ENCODE results near the gene ZNF714.

The ZNF714 gene

DNA sequence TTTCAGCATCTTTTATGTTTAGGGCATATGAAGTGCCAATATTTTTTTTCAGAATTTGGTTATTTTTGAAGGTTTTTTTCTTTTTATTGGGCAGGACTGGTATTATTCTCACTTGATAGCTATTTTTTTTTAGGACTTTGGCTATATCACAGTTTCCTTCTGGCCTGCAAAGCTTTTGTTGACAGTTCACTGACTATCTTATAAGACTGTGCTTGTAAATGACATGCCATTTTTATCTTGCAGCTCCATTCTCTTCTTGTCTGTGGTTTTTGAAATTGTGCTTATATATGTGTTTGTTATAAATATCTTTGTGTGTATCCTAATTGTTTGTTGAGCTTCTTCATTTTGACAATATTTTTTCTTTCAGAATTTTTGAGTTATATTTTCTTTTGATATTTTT lies 33.4 kb downstream of the ZNF714 start:
- Histone ChIP-seq H3K27ac (replicated peaks) (no peak overlapping the region), H3K27me3 (ENCODE audit: insufficient read depth, poor library complexity, severe bottlenecking) (no peaks in the 10 kb centered on the region), H3K4me3 (replicated peaks; ENCODE audit: insufficient read depth, low read length) (no peak overlapping the region)
- TF ChIP-seq, protein P1, sequence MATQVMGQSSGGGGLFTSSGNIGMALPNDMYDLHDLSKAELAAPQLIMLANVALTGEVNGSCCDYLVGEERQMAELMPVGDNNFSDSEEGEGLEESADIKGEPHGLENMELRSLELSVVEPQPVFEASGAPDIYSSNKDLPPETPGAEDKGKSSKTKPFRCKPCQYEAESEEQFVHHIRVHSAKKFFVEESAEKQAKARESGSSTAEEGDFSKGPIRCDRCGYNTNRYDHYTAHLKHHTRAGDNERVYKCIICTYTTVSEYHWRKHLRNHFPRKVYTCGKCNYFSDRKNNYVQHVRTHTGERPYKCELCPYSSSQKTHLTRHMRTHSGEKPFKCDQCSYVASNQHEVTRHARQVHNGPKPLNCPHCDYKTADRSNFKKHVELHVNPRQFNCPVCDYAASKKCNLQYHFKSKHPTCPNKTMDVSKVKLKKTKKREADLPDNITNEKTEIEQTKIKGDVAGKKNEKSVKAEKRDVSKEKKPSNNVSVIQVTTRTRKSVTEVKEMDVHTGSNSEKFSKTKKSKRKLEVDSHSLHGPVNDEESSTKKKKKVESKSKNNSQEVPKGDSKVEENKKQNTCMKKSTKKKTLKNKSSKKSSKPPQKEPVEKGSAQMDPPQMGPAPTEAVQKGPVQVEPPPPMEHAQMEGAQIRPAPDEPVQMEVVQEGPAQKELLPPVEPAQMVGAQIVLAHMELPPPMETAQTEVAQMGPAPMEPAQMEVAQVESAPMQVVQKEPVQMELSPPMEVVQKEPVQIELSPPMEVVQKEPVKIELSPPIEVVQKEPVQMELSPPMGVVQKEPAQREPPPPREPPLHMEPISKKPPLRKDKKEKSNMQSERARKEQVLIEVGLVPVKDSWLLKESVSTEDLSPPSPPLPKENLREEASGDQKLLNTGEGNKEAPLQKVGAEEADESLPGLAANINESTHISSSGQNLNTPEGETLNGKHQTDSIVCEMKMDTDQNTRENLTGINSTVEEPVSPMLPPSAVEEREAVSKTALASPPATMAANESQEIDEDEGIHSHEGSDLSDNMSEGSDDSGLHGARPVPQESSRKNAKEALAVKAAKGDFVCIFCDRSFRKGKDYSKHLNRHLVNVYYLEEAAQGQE (IDR thresholded peaks at IDR 0.05; ENCODE audit: insufficient replicate concordance, low read depth): no peak
- TF ChIP-seq, protein P2, sequence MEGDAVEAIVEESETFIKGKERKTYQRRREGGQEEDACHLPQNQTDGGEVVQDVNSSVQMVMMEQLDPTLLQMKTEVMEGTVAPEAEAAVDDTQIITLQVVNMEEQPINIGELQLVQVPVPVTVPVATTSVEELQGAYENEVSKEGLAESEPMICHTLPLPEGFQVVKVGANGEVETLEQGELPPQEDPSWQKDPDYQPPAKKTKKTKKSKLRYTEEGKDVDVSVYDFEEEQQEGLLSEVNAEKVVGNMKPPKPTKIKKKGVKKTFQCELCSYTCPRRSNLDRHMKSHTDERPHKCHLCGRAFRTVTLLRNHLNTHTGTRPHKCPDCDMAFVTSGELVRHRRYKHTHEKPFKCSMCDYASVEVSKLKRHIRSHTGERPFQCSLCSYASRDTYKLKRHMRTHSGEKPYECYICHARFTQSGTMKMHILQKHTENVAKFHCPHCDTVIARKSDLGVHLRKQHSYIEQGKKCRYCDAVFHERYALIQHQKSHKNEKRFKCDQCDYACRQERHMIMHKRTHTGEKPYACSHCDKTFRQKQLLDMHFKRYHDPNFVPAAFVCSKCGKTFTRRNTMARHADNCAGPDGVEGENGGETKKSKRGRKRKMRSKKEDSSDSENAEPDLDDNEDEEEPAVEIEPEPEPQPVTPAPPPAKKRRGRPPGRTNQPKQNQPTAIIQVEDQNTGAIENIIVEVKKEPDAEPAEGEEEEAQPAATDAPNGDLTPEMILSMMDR (IDR thresholded peaks at IDR 0.05; ENCODE audit: insufficient read depth, low read length): no peak
- no peak for TF ChIP-seq POLR2AphosphoS5 (IDR thresholded peaks at IDR 0.05; ENCODE audit: low read depth)
- no peak for DNase-seq (ENCODE audit: low read depth in 1 of 2, low spot score in 1 of 2)

DNA sequence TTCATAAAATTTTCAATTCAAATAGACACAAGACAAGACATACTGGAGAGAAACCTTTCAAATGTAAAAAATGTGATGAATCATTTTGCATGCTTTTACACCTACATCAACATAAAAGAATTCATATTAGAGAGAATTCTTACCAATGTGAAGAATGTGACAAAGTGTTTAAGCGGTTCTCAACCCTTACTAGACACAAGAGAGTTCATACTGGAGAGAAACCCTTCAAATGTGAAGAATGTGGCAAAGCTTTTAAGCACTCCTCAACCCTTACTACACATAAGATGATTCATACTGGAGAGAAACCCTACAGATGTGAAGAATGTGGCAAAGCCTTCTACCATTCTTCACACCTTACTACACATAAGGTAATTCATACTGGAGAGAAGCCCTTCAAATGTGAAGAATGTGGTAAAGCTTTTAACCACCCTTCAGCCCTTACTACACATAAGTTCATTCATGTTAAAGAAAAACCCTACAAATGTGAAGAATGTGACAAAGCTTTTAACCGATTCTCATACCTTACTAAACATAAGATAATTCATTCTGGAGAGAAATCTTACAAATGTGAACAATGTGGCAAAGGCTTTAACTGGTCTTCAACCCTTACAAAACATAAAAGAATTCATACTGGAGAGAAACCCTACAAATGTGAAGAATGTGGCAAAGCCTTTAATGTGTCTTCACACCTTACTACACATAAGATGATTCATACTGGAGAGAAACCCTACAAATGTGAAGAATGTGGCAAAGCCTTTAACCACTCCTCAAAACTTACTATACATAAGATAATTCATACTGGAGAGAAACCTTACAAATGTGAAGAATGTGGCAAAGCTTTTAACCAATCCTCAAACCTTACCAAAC lies 35.3 kb downstream of the ZNF714 start:
- no peaks in the 10 kb centered on the region for H3K27me3 ChIP-seq (ENCODE audit: insufficient read depth, poor library complexity, severe bottlenecking)
- DNase-seq (ENCODE audit: low read depth in 1 of 2, low spot score in 1 of 2): no peak
- H3K27ac ChIP-seq (replicated peaks): no peak overlapping the region
- TF ChIP-seq GABPA (IDR thresholded peaks at IDR 0.05; ENCODE audit: low read depth): no peak
- no peak for TF ChIP-seq POLR2AphosphoS5 (IDR thresholded peaks at IDR 0.05; ENCODE audit: low read depth)
- TF ChIP-seq, protein P2 (IDR thresholded peaks at IDR 0.05; ENCODE audit: insufficient read depth, low read length): no peak
- TF ChIP-seq, protein P1 (IDR thresholded peaks at IDR 0.05; ENCODE audit: insufficient replicate concordance, low read depth): no peak
- no peak for TF ChIP-seq SPI1 (IDR thresholded peaks at IDR 0.05; ENCODE audit: borderline replicate concordance, low read depth)
- H3K4me3 ChIP-seq (replicated peaks; ENCODE audit: insufficient read depth, low read length): no peak overlapping the region

DNA sequence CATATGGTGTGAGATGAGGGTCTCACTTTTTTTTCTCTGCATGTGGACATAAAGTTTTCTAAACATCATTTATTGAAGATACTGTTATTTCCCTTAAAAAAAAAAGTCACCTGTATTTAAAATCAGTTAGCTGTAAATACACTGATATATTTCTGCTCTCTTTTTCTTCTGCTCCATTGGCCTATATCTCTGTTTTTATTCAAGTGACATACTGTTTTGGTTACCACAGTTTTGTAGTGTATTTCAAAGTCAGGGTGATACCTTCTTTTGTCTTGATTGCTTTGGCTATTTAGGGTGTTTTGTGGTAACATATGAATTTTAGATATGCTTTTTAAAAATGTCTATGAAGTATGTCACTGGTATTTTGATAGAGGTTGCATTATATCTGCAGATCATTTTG lies 44.1 kb downstream of the ZNF714 start:
- no peak overlapping the region for H3K27ac ChIP-seq (replicated peaks)
- no peak overlapping the region for H3K4me3 ChIP-seq (replicated peaks; ENCODE audit: insufficient read depth, low read length)
- no peak for DNase-seq (ENCODE audit: low read depth in 1 of 2, low spot score in 1 of 2)
- H3K27me3 ChIP-seq (ENCODE audit: insufficient read depth, poor library complexity, severe bottlenecking): no peaks in the 10 kb centered on the region
- TF ChIP-seq SPI1 (IDR thresholded peaks at IDR 0.05; ENCODE audit: borderline replicate concordance, low read depth): no peak
- TF ChIP-seq, protein P2 (IDR thresholded peaks at IDR 0.05; ENCODE audit: insufficient read depth, low read length): no peak

DNA sequence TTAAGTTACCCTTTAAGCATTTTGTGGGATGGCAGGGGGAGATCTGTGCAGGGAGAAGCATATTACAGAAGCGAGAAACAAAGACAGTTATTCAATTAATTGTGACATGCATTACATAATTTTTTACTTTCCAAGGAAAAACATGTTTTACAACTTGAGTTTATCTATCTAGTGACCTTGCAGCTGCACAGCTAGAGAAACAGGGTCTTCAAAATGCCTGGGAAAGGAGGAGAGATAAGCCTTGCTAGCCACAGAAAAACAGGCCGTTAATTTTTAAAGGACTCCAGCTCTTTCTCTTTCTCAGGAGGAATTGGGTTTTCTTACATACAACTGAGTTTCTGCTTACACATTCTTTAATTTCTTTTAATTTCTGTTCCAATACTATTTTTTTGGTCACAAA lies 45.0 kb downstream of the ZNF714 start:
- H3K27me3 ChIP-seq (ENCODE audit: insufficient read depth, poor library complexity, severe bottlenecking): no peaks in the 10 kb centered on the region
- no peak overlapping the region for H3K4me3 ChIP-seq (replicated peaks; ENCODE audit: insufficient read depth, low read length)
- no peak overlapping the region for H3K27ac ChIP-seq (replicated peaks)
- no peak for DNase-seq (ENCODE audit: low read depth in 1 of 2, low spot score in 1 of 2)
- TF ChIP-seq SPI1 (IDR thresholded peaks at IDR 0.05; ENCODE audit: borderline replicate concordance, low read depth): 0 out of 2 replicates have a peak, but pooled peaks have one; percentile 10
- TF ChIP-seq, protein P1 (IDR thresholded peaks at IDR 0.05; ENCODE audit: insufficient replicate concordance, low read depth): no peak
